GM18520 (cell line): ENCODE results near the gene PCMT1.
"Not testable (repeated sequence)": the region's sequence is repeated elsewhere in the genome, so short reads cannot be mapped to it uniquely, and the experiment has no call there.

Source experiments
- ATAC-seq: cut with Tn5 transposase; IDR thresholded peaks from one replicate; pipeline ENCODE4 v1.9.1; 2021; ENCODE audit not compliant: unreplicated experiment

The PCMT1 gene

DNA sequence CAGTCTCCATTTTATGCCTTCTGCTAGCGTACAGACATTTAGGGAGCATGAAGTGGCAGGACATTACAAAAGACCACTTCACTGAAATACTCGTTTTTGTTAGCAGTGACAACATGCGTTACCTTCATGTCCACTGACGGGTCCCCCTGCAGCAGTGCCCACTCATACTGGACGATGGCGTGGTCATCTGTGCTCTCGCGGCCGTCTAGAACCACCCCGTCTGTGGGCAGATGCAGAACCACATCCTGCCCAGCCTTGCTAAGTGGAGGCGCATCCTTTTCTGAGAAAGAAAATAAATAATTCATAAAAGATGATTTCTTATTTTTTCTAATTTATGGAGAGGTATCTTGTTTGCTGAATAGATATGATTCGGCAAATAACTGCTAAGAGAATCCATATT lies 103.3 kb downstream of the PCMT1 start:
- no peak for ATAC-seq

DNA sequence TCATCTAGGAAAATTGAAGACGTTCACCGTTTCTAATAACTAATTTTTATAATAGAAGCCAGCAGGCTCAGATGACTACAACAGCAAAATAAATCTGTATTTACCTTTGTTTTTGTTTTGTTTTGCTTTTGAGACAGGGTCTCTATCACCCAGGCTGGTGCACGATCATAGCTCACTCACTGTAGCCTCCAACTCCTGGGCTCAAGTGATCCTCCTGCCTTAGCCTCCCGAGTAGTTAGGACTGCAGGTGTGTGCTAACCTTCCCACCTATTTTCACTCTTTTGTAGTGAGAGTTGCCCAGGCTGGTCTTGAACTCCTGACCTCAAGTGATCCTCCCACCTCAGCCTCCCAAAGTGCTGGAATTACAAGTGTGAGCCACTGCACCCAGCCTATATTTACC lies 104.5 kb downstream of the PCMT1 start:
- ATAC-seq, result not testable (repeated sequence)

DNA sequence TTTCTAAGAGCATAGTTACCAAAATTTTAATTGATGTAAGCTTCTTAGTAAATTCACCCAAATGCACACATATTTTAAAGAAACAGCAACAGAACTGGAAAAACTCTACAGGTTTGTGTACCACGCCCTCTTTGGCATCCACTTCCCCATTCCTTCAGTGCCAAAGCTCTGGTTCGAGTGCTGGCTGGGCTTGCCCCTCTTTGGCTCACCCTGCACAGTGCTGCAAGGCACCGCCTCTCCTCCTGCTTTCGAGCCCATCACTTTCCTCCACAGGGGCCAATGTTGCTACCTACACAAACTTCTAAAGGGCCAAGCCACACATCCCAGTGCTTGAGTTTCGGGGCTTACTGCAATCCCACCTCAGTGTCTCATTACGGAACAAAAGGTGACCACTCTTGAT lies 105.0 kb downstream of the PCMT1 start:
- no peak for ATAC-seq

DNA sequence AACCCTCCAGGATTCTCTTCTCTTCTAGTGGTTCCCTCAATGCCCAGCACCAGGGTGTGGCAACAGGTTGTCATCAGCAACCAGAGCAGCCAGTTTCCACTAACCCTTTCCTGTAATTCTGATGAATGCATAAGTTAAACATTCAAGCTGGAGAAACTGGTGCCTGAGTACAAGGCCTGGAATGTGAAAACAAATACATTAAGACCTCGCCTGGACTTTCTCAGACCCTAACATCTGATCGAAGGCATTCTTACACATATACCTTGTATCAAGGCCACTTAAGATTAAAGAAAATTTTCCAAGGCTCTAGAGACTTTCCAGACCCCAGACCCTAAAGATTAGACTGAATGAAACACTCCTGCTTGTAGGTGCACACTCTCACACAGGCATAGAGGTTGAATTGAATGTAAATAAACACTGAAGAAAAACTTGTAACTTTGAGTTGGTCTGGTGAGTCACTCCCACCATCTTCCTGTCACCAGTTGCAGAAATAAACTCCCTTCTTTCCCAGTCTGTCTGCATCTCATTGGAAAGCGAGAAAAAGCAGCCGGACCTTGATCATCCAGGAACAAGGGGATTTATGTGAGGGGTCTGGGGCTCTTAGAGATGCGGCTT lies 105.6 kb downstream of the PCMT1 start:
- no peak for ATAC-seq

DNA sequence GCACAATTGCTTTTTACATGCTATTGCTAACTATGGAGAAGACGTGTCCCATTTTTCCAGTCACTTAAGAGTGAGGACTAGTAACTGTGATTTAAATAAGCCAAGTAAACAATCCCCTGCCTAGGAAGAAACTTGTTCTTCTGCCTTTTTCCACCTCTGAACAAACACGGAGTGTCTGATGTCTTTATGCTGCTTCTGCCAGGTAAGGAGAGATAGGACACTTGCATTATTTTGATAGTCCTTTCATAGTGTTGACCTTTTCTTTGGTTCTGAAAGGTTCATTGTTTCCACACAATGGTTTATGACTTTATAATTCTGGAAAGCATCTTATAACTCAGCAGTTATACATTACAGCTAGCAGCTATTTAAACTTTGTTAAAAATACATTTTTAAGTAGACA lies 106.2 kb downstream of the PCMT1 start:
- ATAC-seq, result no peak

DNA sequence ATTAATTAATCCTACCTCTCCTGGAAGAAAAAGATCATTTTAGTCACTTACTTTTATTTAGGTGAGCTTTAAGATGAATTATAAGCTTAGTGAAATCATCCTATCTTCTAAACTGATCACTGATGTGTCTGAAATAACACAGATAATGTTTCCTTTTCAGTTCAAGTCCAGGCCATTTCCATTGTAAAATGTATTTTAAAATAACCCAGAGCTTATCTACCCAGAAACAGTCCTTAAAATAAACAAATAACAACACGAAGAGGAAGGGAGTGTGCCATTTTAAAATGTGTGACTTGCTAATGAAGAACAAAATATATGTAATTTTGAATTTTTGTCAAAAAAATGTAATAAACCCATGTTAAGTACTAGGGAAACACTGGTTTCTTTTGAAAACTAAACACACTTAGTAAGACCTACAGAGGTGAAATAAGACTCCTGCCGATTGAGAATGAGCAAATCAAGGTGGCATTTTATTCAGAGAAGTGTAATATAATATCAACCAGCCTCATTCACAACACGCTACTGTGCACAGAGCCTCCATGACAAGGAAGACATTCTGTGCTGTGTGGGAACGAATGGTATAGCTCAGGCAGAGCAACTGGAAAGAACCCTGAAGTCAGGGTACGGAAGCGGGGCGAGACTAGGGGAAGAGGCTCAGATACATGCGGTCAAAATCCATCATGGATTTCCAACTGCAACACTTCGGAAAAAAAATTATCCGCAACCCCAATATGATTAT lies 106.9 kb downstream of the PCMT1 start:
- no peak for ATAC-seq

DNA sequence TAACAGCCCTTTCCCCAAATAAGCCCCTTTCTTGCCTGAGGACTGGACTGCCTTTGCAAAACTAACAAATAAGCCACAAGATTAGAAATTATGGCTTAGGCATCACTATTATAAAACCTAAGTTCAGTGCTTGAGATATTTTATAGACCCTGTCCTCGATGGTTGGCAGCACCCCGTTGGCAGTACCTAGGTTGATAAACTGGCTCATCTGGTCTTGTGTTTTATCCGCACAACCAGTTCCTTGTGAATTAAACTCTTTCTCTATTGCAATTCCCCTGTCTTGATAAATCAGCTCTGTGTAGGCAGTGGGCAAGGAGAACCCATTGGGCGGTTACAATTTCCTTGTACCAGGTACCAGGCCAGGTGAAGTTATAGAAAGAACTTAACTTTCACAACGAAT lies 108.0 kb downstream of the PCMT1 start:
- no peak for ATAC-seq

DNA sequence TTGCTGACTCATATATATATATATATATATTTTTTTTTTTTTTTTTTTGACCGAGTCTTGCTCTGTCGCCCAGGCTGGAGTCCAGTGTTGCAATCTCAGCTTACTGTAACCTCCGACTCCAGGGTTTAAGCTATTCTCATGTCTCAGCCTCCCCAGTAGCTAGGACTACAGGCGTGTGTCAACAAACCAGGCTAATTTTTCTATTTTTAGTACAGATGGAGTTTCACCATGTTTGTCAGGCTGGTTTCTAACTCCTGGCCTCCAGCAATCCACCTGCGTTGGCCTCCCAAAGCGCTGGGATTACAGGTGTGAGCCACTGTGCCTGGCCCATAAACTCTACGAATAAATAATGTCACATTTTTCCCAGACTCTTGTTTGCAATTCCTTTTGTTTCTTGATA lies 109.8 kb downstream of the PCMT1 start:
- no peak for ATAC-seq

DNA sequence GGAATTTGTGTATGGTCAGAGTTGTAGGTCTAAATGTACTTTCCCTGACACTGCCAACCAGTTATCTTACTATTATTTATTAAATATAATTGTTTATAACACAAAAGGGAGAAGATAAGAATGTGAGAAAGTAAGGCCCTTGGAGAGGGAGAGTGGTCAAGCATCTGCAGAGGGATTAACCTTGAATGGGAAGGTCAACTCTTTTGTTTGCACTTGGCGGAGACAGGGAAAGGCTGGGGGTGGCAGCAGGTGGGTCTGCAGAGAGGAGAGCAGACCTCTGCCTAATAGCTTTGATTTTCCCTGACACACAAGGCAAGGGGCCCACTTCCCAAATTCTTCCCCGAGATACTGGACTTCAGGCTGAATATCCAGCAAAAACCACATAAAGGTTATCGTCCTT lies 110.4 kb downstream of the PCMT1 start:
- ATAC-seq, result no peak

DNA sequence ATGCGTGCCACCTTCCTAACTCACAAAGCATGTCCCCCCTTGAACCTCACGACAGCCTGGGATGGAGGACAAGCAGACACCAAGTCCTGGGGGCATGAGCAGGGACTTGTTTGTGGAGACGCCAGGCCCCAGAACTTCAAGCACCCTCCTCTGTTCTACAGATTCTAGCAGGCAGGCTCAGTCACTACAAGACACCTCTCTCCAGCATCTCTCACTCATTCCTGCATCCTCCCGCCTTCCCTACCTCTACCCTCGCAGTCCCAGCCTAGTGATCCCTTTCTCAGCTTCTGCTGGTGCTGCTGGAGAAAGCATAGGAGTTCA lies 110.9 kb downstream of the PCMT1 start:
- no peak for ATAC-seq
